RWPE2 (cell line): ENCODE measurements around the gene MAGI1.

Experiments used
- ATAC-seq: fragments of 200-7000 bp; cut with Tn5 transposase; 3 replicates; pipeline ENCODE4 v1.9.1; 2021; ENCODE audit warnings: low read depth
- DNase-seq: peaks from one replicate; pipeline ENCODE4 v3.0.0-alpha.2; 2020; ENCODE audit warnings: low spot score
- H3K27ac ChIP-seq: fragments of 450-650 bp; 2 replicates; pipeline ENCODE4 v1.5.1; 2017; ENCODE audit warnings: mild to moderate bottlenecking; ENCODE audit not compliant: poor library complexity, severe bottlenecking
- H3K27me3 ChIP-seq: fragments of 250-450 bp; sonication (Bioruptor Pico); 2 replicates; pipeline ENCODE4 v1.5.1; 2021; ENCODE audit warnings: mild to moderate bottlenecking, moderate library complexity; ENCODE audit not compliant: insufficient read depth, poor library complexity, severe bottlenecking
- H3K36me3 ChIP-seq: fragments of 250-450 bp; sonication (Bioruptor Pico); 2 replicates; pipeline ENCODE4 v1.5.1; 2020; ENCODE audit warnings: low read depth, mild to moderate bottlenecking, moderate library complexity
- H3K4me1 ChIP-seq: fragments of 250-450 bp; sonication (Bioruptor Pico); 2 replicates; pipeline ENCODE4 v1.5.1; 2021; ENCODE audit warnings: mild to moderate bottlenecking, moderate library complexity; ENCODE audit not compliant: insufficient read depth, poor library complexity, severe bottlenecking
- H3K4me3 ChIP-seq: fragments of 250-450 bp; sonication (Bioruptor Pico); 2 replicates; pipeline ENCODE4 v1.5.1; 2021; ENCODE audit warnings: mild to moderate bottlenecking, moderate library complexity; ENCODE audit not compliant: severe bottlenecking
- H3K9me3 ChIP-seq: fragments of 250-450 bp; sonication (Bioruptor Pico); 2 replicates; pipeline ENCODE4 v1.5.1; 2021; ENCODE audit warnings: mild to moderate bottlenecking, moderate library complexity; ENCODE audit not compliant: severe bottlenecking
- CTCF ChIP-seq: fragments of 450-650 bp; IDR thresholded peaks from one replicate; pipeline ENCODE4 v1.5.1; 2017; ENCODE audit warnings: mild to moderate bottlenecking, moderate library complexity; ENCODE audit not compliant: poor library complexity, severe bottlenecking

MAGI1 gene

DNA sequence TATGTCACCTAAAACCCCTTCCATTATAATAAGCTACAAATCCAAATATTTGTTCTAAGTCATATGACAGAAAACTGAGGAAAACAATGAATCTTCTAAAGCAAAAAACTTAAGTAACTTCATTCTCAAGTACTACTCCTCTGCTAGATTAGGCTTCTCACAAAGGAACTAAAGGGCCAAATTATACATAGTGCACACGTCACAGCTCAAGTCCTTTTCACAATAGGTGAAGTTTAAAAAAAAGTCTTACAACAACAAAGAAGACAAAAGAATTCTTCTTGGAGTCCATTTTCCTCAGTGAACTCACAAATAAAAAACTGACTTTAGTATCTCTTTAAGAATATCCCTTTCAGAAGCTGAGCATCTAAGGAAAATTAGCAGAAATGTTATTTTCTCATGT is 479.9 kb downstream of the MAGI1 start:
- ATAC-seq: no peak
- no peaks in the 10 kb centered on the region for H3K9me3 ChIP-seq
- no peak for TF ChIP-seq CTCF
- DNase-seq: no peak
- no peaks in the 10 kb centered on the region for H3K27me3 ChIP-seq
- no peak overlapping the region for H3K4me3 ChIP-seq
- H3K36me3 ChIP-seq: no peaks in the 10 kb centered on the region
- peaks cover 6% of the 10 kb centered on the region for H3K4me1 ChIP-seq
- H3K27ac ChIP-seq: no peak overlapping the region

DNA sequence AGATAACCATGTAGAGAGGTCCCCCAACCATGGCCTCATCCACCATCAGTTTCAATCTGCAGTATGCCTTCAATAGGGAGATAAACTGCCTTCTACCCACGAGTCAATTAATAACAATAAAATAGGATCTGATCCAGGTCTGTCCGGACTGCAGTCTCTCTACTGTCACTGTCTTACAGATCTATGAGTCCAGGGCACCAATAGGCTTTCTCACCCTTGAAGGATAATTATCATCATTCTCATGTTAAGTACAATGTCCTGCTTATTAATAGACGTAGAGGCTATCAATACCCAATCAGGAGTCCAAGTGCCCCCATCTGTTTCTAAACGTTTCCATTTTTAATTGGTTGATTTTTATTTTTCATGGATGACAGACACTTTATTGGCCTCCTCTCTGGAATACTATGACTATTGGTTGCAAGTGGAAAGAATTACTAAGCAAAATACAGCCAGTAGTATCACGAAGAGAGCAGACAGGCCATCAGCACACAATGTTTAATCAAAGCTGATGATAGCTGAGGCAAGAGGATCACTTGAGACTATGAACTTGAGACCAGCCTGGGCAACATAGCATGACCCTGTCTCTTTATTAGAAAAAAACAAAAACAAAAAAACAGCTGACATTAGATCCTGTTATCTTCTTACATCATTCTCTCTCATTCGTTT is 480.7 kb downstream of the MAGI1 start:
- TF ChIP-seq CTCF: no peak
- Histone ChIP-seq H3K9me3 (no peaks in the 10 kb centered on the region), H3K27ac (no peak overlapping the region), H3K36me3 (no peaks in the 10 kb centered on the region), H3K4me1 (peaks cover 6% of the 10 kb centered on the region), H3K4me3 (no peak overlapping the region), H3K27me3 (no peaks in the 10 kb centered on the region)
- DNase-seq (no peak), ATAC-seq (no peak)

DNA sequence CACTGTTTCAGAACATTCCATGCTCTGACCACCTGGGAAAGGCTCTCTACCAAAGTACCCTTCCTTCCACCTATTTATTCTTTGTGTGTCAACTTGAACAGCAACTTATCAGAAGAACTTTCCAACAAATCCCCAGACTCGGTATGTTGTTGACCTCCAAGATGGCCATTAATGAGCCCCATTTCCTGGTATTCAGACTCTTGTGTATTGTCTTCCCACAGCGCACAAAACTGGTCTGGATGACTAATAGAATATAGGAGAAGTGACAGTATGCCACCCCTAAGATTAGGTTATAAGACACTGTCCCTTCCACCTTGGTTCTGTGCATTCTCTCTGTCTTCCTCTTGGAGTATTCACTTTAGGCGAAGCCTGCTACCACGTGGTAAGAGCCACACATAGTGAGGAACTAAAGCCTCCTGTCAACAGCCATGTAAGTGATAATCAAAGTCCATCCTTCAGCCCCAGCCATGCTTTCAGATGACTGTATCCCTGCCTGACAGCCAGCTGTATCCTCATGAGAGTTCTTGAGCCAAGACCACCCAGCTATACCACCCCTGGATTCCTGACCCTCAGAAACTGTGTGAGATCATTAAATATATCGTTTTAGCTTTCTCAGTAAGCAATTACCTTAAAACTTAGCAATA is 481.7 kb downstream of the MAGI1 start:
- H3K27ac ChIP-seq: no peak overlapping the region
- H3K27me3 ChIP-seq: no peaks in the 10 kb centered on the region
- no peaks in the 10 kb centered on the region for H3K36me3 ChIP-seq
- no peaks in the 10 kb centered on the region for H3K9me3 ChIP-seq
- H3K4me1 ChIP-seq: peaks cover 2% of the 10 kb centered on the region
- TF ChIP-seq CTCF: no peak
- DNase-seq (no peak), ATAC-seq (no peak)
- no peak overlapping the region for H3K4me3 ChIP-seq

DNA sequence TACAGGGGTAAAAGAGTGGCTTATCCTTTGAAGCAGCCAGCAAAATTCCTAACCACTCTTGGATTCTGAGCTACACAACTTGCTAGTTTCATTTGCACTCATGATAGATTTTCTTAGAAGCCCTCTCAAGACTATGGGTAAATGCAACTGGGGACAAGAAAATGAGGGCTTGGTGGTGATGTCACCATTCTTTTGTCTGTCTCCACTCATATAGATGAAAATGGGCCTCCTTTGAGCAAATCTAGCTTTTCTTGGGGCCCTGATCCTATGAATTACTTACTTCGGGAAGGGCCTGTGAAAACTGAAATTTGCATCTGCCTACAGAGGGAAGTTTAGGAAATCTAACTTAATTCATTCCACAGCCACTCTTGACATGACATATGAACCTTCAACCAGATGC is 486.3 kb downstream of the MAGI1 start:
- no peaks in the 10 kb centered on the region for H3K36me3 ChIP-seq
- ATAC-seq (no peak), DNase-seq (no peak)
- H3K27me3 ChIP-seq: peaks cover 18% of the 10 kb centered on the region
- no peaks in the 10 kb centered on the region for H3K4me1 ChIP-seq
- no peaks in the 10 kb centered on the region for H3K9me3 ChIP-seq
- no peak overlapping the region for H3K27ac ChIP-seq
- no peak overlapping the region for H3K4me3 ChIP-seq
- TF ChIP-seq CTCF: no peak

- TF ChIP-seq CTCF: no peak
- Histone ChIP-seq H3K4me1 (no peaks in the 10 kb centered on the region), H3K27ac (no peak overlapping the region), H3K9me3 (no peaks in the 10 kb centered on the region), H3K27me3 (peaks cover 18% of the 10 kb centered on the region), H3K36me3 (no peaks in the 10 kb centered on the region), H3K4me3 (no peak overlapping the region)
- DNase-seq (no peak), ATAC-seq (no peak)
These were observed 486.8 kb downstream of the MAGI1 start for GRCh38 chr3:65551945-65552344.
